Measurements from ENCODE around the gene MRPL4. TPM values are rescaled to one million over a fixed set of nuclear protein-coding genes. Genes with fewer than 3 reads are reported as not detected.

Gene MRPL4
- total RNA-seq, 2 donors from 2014 or later: 66.0 to 69.2 TPM

- Mint-ChIP-seq H3K36me3 (ENCODE audit: low read depth) (no peaks in the 10 kb centered on the region), H3K4me1 (no peaks in the 10 kb centered on the region), H3K9me3 (no peaks in the 10 kb centered on the region), H3K27ac (no peak overlapping the region), H3K4me3 (no peak overlapping the region), H3K27me3 (ENCODE audit: insufficient read depth) (no peaks in the 10 kb centered on the region)
- no peaks in the 10 kb centered on the region for H3K36me3 ChIP-seq (ENCODE audit: control insufficient read depth, insufficient read depth, low read length)
- no peak overlapping the region for H3K4me3 ChIP-seq (ENCODE audit: low read length)
- no peak for TF ChIP-seq CTCF (conservative IDR thresholded peaks at IDR 0.05)
- H3K27me3 ChIP-seq (ENCODE audit: control insufficient read depth, insufficient read depth, low read length, poor library complexity, severe bottlenecking): no peaks in the 10 kb centered on the region
- H3K9ac ChIP-seq (ENCODE audit: extremely low read depth, low read length, poor library complexity, severe bottlenecking): no peak overlapping the region
- DNase-seq: no peak
- 82 to 85% methylated on average over 5 of the region's 5 CpGs for WGBS, 2 experiments (ENCODE audit: insufficient coverage in 1 of 2, insufficient read length in 1 of 2)
- H3K9me3 ChIP-seq (ENCODE audit: control insufficient read depth, low read length): no peaks in the 10 kb centered on the region
- no peak overlapping the region for H3K27ac ChIP-seq (ENCODE audit: low read depth, low read length)
- no peaks in the 10 kb centered on the region for H3K4me1 ChIP-seq (ENCODE audit: control insufficient read depth, insufficient read depth, low read length)
Measured at GRCh38 chr19:10214784-10215183, 37.2 kb upstream of the MRPL4 start.

DNA sequence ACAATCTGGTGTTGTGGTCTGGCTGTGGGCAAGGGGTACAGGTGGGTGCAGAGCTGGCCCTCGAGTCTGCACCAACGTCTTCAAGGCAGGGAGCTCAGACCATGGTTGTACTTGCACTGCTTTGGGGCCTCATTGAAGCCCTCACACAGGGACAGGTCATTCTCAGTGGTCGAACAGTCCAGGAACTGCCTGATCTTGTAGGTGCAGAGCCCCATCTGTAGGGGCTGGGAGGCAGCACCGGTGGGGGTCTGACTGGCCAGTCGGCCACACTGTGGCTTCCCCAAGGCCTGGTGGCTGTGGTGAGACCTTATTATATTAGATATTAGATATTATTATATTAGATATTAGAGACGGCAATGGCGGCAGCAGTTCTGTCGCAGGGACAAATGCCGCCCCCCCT is 34.9 kb upstream of the MRPL4 start:
- no peaks in the 10 kb centered on the region for H3K4me1 Mint-ChIP-seq
- no peak overlapping the region for H3K4me3 ChIP-seq (ENCODE audit: low read length)
- H3K9me3 Mint-ChIP-seq: no peaks in the 10 kb centered on the region
- no peak for DNase-seq
- no peaks in the 10 kb centered on the region for H3K9me3 ChIP-seq (ENCODE audit: control insufficient read depth, low read length)
- H3K36me3 Mint-ChIP-seq (ENCODE audit: low read depth): no peaks in the 10 kb centered on the region
- H3K27ac ChIP-seq (ENCODE audit: low read depth, low read length): no peak overlapping the region
- 72 to 92% methylated on average over 2 to 9 of the region's 9 CpGs for WGBS, 2 experiments (ENCODE audit: insufficient coverage in 1 of 2, insufficient read length in 1 of 2)
- H3K36me3 ChIP-seq (ENCODE audit: control insufficient read depth, insufficient read depth, low read length): no peaks in the 10 kb centered on the region
- no peaks in the 10 kb centered on the region for H3K27me3 Mint-ChIP-seq (ENCODE audit: insufficient read depth)
- H3K4me1 ChIP-seq (ENCODE audit: control insufficient read depth, insufficient read depth, low read length): no peaks in the 10 kb centered on the region
- TF ChIP-seq CTCF (conservative IDR thresholded peaks at IDR 0.05): no peak
- H3K27ac Mint-ChIP-seq: no peak overlapping the region
- no peaks in the 10 kb centered on the region for H3K27me3 ChIP-seq (ENCODE audit: control insufficient read depth, insufficient read depth, low read length, poor library complexity, severe bottlenecking)
- no peak overlapping the region for H3K4me3 Mint-ChIP-seq
- H3K9ac ChIP-seq (ENCODE audit: extremely low read depth, low read length, poor library complexity, severe bottlenecking): no peak overlapping the region

GRCh38 chr19:10219678-10220077 is 32.3 kb upstream of the MRPL4 start:
- Histone ChIP-seq H3K9me3 (ENCODE audit: control insufficient read depth, low read length) (no peaks in the 10 kb centered on the region), H3K4me3 (ENCODE audit: low read length) (no peak overlapping the region), H3K9ac (ENCODE audit: extremely low read depth, low read length, poor library complexity, severe bottlenecking) (no peak overlapping the region), H3K4me1 (ENCODE audit: control insufficient read depth, insufficient read depth, low read length) (no peaks in the 10 kb centered on the region), H3K27ac (ENCODE audit: low read depth, low read length) (no peak overlapping the region), H3K27me3 (ENCODE audit: control insufficient read depth, insufficient read depth, low read length, poor library complexity, severe bottlenecking) (no peaks in the 10 kb centered on the region), H3K36me3 (ENCODE audit: control insufficient read depth, insufficient read depth, low read length) (no peaks in the 10 kb centered on the region)
- peaks cover 10% of the 10 kb centered on the region for H3K36me3 Mint-ChIP-seq (ENCODE audit: low read depth)
- 70 to 85% methylated on average over 2 to 3 of the region's 3 CpGs for WGBS, 2 experiments (ENCODE audit: insufficient coverage in 1 of 2, insufficient read length in 1 of 2)
- DNase-seq: peak; percentile 83
- no peaks in the 10 kb centered on the region for H3K4me1 Mint-ChIP-seq
- no peaks in the 10 kb centered on the region for H3K27me3 Mint-ChIP-seq (ENCODE audit: insufficient read depth)
- no peaks in the 10 kb centered on the region for H3K9me3 Mint-ChIP-seq
- TF ChIP-seq CTCF (conservative IDR thresholded peaks at IDR 0.05): peak; percentile 73
- H3K27ac Mint-ChIP-seq: no peak overlapping the region
- H3K4me3 Mint-ChIP-seq: no peak overlapping the region

All from endodermal cell (in vitro differentiated cells).